ENCODE data around the gene LIMCH1. TPM values are rescaled to one million over a fixed set of nuclear protein-coding genes. Genes with fewer than 3 reads are reported as not detected.

Gene LIMCH1
- total RNA-seq, 1 experiment from 2014 or later: 3.3 TPM

GRCh38 chr4:41512596-41512995, 25.4 kb upstream of the LIMCH1 start:
- Mint-ChIP-seq H3K9me3 (no peaks in the 10 kb centered on the region; a peak in 1 of 5 replicates), H3K4me3 (no peak overlapping the region), H3K27ac (no peak overlapping the region), H3K4me1 (no peaks in the 10 kb centered on the region), H3K36me3 (ENCODE audit: insufficient read depth in 1 of 3, low read depth in 3 of 3) (no peaks in the 10 kb centered on the region; a peak in 1 of 7 replicates), H3K27me3 (ENCODE audit: low read depth) (no peaks in the 10 kb centered on the region)
- Histone ChIP-seq H2BK120ac (ENCODE audit: low read depth, low read length, poor library complexity, severe bottlenecking) (no peak overlapping the region), H2BK5ac (ENCODE audit: insufficient read length, low read length) (no peak overlapping the region), H4K20me1 (ENCODE audit: control insufficient read depth, insufficient read depth, insufficient read length) (no peaks in the 10 kb centered on the region), H3K4ac (ENCODE audit: low read depth, low read length) (no peak overlapping the region), H4K91ac (ENCODE audit: insufficient read length, low read depth, low read length) (no peak overlapping the region), H3K79me2 (ENCODE audit: insufficient read depth, low read length) (no peaks in the 10 kb centered on the region), H4K8ac (replicated peaks; ENCODE audit: insufficient read length, low read depth, low read length) (no peak overlapping the region), H3K4me1 (ENCODE audit: insufficient read depth, low read length) (no peaks in the 10 kb centered on the region), H2BK15ac (ENCODE audit: low read depth, low read length) (no peak overlapping the region), H2BK20ac (ENCODE audit: low read depth, low read length, poor library complexity, severe bottlenecking) (no peak overlapping the region), H3K9me3 (ENCODE audit: control insufficient read depth, low read depth, low read length) (no peaks in the 10 kb centered on the region), H3K23me2 (ENCODE audit: insufficient read length, low read depth, low read length, poor library complexity, severe bottlenecking) (no peaks in the 10 kb centered on the region), H3K14ac (ENCODE audit: insufficient read depth, low read length) (no peak overlapping the region), H3K27me3 (ENCODE audit: insufficient read depth, low read length) (no peaks in the 10 kb centered on the region), H2BK12ac (ENCODE audit: insufficient read length, low read depth, low read length) (no peak overlapping the region), H3T11ph (ENCODE audit: low read length) (no peak overlapping the region), H3K27ac (ENCODE audit: insufficient read length, low read depth, low read length) (no peak overlapping the region), H2AFZ (ENCODE audit: low read length) (no peak overlapping the region), H3K9ac (ENCODE audit: extremely low read depth, insufficient read length, low read length) (no peak overlapping the region), H4K5ac (ENCODE audit: insufficient read length, low read depth, low read length) (no peak overlapping the region), H3K23ac (ENCODE audit: insufficient read length, low read depth, low read length) (no peak overlapping the region), H2AK5ac (ENCODE audit: insufficient read length, low read length) (no peak overlapping the region), H3K79me1 (ENCODE audit: insufficient read depth, low read depth, low read length, poor library complexity, severe bottlenecking) (no peaks in the 10 kb centered on the region), H3K4me2 (ENCODE audit: insufficient read depth, insufficient read length, low read length) (no peak overlapping the region), H3K56ac (ENCODE audit: insufficient read length, low read depth, low read length) (no peak overlapping the region), H3K18ac (ENCODE audit: insufficient read length, low read depth, low read length) (no peak overlapping the region)
- DNase-seq: no peak
- no peak for TF ChIP-seq CTCF (conservative IDR thresholded peaks at IDR 0.05)
